Measurements from ENCODE around the gene TCF12.

GRCh38 chr15:57035664-57036063 is 117.2 kb downstream of the TCF12 start:
- TF ChIP-seq POLR2A (IDR thresholded peaks at IDR 0.05; ENCODE audit: low read depth, low read length) (no peak), MAX (IDR thresholded peaks at IDR 0.05; ENCODE audit: insufficient read depth, insufficient read length) (no peak), POLR2AphosphoS5 (IDR thresholded peaks at IDR 0.05; ENCODE audit: insufficient read depth, low read depth, low read length) (no peak), CTCF (IDR thresholded peaks at IDR 0.05; ENCODE audit: extremely low read depth in 1 of 2, insufficient read depth in 1 of 2, low read depth in 1 of 2, low read length in 2 of 2) (no peak), EZH2 (IDR thresholded peaks at IDR 0.05; ENCODE audit: borderline replicate concordance, low read depth, low read length, severe bottlenecking) (no peak), FOS (IDR thresholded peaks at IDR 0.05; ENCODE audit: borderline replicate concordance, insufficient read depth, low read length) (no peak)
